GM18511 (cell line): ENCODE results near the gene CCDC192.
"Not testable (repeated sequence)": the region's sequence is repeated elsewhere in the genome, so short reads cannot be mapped to it uniquely, and the experiment has no call there.

ENCODE experiments used
- ATAC-seq: cut with Tn5 transposase; IDR thresholded peaks from one replicate; pipeline ENCODE4 v1.9.1; 2021; ENCODE audit warnings: mild to moderate bottlenecking, moderate library complexity; ENCODE audit not compliant: unreplicated experiment

Gene CCDC192

DNA sequence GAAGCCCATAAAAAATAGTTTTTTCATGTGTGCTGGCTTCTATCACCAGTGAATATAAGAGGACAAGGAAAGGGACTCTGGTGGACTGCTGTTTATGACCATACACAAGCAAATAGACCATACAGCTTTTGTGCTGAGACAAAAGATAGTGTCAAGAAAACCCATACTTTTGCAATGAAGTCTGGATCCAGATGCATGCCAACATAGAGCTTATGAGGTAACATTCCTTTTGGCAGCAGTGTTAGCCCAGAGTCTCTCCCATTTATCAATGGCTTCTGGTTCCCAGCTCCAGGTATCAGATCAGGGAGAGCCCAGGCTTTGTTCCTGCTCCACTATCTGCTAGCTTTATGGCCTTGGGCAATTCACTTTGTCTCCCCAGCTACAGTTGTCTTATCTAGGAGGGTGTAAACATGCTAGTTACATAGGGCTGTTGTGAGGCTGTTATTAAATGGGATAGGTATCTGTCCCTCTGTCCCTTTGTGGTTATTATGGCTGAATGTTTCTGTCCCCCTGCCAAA, 55.6 kb downstream of the CCDC192 start:
- ATAC-seq: no peak

DNA sequence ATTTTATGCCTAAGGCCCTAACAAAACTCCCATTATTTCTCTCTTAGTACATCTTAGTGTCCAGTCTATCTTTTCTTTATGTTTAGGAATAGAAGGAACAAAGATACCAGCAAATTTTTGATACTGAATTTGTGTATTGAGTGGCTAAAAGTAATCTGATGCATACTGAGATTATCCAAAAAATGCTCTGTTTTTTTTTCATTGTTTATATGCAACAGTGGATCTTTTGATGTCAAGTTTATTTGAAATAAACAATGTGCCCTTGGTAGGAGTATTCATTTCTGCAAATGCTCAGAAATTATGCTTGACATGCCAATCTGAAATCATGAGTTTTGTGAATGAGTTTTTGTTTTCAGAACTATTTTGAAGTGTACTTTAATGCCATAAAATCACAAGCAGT, 58.7 kb downstream of the CCDC192 start:
- no peak for ATAC-seq

DNA sequence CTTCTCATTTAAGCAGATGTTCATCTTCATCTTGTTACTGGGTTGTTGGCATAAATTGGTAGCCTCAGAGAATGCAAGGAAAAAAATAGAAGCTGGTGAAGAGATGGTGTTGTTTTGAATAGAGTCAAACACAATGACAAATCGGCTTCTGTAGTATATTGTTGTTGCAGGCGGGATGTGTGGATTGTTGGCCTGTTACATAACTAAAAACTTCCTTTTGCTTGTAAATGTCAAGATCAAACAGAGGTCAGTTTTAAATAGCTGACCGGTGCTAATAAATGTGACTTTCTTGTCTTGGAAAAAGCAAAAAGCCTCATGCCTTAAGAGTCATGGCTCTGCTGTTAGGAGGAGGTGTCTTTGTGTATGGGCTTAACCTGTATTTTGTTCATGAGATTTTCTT, 59.2 kb downstream of the CCDC192 start:
- no peak for ATAC-seq

DNA sequence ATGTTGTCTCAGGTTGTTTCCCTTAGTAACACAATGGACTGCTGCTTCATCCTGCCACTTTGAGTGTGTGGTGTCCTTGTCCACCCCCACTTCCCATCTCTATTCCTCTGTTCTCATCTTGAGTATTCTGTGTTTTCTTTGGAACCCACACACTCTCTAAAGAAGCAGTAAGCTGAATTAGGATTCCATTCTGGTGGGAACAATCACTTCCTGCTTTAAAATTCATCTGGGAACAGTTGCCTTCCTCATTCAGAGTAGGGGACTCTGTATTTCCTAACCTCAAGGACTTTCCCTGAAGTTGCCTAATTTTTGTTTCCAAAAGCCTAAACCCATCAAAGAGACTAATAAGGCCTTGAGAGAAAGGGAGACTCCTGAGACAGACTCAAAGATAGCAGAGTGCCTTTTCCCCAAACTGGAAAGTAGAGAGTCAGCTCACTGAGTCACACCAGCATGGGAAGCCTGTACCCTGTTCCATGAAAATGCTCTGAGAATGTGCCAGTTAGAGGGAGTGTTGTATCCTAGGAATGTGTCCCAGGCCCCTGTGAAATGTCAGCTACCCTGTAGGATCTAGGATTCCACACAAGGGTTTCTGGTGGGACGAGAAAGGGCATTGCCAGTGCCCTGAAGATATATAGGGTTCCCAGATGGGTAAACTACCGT, 63.6 kb downstream of the CCDC192 start:
- ATAC-seq: no peak

DNA sequence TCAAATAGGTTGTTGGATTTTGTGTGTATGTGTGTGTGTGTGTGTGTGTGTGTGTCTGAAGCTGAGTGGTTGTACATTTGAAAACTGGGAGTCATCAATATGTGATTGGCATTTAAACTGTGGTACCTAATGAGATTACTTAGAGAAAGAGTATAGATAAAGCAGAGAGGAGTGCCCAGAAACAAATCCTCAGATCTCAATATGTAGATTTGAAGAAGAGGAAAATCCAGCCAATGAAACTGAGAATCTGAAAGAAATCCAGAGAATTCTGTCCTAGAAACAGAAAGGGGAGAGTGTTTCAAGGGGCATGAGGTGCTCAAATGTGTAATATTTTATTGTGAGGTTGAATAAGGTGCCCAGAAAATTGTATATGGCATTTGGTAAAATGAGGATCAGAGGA, 66.2 kb downstream of the CCDC192 start:
- ATAC-seq: no peak

DNA sequence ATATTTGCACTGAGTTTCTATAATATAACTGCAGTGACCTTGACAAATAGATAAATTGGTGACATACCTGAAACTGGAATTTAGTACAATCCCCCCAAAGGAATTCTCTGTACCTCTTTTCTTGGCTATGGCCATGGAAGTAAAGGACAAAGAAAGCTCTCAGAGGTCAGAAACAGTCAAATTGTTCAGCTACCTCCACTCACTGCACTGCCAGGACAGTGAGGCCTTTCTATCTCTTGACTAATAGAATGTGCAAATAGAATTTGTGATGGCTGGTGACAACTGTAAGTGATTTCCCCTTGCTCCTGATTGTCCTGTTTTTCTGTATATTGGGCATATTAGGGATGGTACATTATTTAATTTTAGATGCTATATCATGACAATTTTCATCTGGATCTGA, 67.1 kb downstream of the CCDC192 start:
- ATAC-seq: no peak

DNA sequence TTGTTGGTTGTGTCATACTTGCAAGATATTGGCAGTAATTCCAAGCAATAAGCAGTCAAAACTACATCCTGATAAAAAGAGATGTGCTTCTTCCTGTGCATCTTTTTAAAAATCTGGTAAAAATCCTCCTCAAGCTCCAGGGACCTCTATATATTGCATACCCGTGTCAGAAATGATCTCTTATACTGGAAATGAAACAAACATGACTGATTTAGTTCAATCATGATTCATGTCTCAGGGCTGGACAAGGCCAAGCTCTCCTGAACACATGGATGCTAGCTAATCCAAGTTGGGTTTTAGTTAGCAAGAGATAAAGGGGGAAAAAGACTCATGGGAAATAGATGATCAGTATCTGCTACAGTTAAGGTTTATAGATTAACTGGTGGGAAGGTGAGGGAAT, 69.3 kb downstream of the CCDC192 start:
- no peak for ATAC-seq

DNA sequence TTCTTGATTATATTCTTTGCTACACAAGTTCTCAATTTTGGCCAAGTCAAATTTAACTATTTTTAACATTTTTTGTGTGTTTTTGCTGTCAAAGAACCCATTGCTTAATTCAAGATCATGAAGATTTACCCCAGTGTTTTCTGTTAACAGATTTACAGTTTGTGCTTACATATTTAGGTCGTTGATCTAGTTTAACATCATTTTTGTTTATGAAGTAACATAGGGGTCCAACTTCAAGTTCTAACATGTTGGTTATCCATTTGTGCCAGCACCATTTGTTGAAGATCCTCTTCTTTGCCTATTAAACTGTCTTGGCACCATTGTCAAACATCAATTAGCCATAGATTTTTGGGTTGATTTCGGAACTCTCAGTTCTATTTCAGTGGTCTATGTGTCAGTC, 71.0 kb downstream of the CCDC192 start:
- ATAC-seq: no peak

DNA sequence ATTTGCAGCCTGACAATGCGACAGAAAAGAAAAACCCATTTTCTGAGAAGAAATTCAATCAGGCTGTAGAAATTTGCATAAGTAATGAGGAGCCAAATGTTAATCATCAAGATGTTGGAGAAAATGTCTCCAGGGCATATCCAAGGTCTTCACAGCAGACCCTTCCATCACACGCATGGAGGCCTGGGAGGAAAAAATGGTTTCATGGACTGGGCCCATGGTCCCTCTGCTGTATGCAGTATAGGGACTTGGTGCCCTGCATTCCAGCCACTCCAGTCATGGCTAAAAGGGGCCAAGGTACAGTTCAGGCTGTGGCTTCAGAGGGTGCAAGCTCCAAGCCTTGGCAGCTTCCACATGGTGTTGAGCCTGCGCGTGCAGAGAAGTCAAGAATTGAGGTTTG, 73.3 kb downstream of the CCDC192 start:
- ATAC-seq: no peak

DNA sequence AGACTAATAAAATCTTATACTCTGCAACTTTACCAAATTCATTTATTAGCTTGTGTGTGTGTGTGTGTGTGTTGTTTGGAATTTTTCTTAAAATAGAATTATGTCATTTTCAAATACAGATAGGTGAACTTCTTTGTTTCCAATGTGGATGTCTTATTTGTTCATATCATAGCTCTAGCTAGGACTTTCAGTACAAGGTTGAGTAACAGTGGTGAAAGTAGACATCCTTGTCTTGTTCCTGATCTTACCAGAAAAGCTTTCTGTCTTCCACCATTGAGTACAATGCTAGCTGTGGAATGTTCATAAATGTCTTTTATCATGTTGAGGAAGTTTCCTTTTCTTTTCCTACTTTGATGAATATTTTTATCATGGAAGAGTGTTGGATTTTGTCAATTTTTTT, 74.8 kb downstream of the CCDC192 start:
- ATAC-seq: no peak

DNA sequence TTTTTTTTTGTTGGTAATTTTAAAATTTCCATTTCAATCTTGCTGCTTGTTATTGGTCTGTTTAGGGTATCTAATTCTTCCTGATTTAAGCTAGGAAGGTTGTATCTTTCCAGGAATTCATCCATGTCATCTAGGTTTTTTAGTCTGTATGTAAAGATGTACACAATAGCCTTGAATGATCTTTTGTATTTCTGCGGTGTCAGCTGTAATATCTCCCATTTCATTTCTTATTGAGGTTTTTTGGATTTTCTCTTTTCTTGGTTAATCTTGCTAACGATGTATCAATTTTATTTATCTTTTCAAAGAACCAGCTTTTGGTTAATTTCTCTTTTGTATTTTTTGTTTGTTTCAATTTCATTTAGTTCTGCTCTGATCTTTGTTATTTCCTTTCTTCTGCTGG, 79.3 kb downstream of the CCDC192 start:
- ATAC-seq: not testable (repeated sequence)

DNA sequence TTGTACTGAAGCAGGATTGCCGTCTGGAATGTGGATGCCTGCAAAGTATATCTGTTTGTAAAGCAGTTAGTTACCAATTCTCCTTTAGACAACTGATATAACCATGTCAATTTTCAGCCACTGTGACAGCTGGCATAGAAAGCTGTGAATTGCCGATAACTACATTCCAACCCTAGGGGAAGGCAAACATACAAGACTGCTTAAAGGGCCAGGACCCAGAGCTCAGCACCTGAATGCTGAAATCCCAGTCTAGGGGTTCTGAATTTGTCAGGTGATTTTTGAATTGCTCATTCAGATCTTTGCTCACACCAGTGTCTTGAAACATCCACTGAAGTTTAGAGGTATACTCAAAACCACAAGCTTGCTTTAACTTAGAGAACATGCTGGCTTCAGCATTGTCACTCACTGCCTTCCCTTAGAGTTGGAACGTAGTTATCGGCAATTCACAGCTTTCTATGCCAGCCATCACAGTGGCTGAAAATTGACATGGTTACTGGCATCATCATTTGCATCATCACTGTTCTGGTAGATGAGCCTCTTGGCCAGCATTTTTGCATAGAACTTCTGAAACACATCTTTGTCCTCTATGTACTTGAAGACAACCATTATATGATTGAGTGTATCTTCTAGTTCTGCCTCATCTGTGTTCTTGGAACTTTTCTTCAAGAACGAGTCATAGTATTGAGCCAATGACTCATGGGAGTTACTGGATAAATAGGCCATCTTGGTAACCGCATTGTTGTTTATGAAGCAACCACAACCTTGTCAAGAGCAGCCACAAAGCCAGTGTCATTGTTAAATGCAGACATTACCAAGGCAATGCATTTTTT, 82.1 kb downstream of the CCDC192 start:
- ATAC-seq: peak; percentile 57

DNA sequence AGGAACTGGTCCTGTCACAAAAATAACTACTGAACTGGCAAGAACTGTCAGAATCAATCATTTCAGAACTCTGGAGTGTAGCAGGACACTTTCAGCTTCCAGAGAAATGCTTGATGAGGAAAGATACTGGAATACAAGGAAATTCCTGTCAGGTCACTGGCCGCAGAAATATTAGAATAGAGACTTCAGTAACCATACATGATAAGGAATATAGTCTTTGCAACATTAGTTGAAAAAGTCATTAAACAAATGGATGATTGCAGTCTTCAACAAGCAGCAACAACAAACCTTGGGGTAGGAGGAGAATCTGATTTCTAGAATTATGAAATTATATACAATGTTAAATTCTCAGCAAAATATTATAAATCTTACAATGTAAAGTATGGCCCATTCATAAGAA, 88.2 kb downstream of the CCDC192 start:
- ATAC-seq: no peak

DNA sequence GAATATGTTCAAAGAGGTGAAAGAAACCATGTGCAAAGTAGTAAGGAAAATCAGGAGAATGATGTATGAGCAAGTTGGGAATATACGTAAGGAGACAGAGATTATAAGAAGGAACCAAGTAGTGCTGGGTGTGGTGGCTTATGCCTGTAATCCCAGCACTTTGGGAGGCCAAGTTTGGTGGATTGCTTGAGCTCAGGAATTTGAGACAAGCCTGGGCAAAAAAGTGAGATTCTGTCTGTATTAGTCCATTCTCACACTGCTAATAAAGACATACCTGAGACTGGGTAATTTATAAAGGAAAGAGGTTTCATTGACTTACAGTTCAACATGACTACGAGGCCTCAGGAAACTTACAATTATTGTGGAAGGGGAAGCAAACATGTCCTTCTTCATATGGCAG, 88.7 kb downstream of the CCDC192 start:
- ATAC-seq: not testable (repeated sequence)

DNA sequence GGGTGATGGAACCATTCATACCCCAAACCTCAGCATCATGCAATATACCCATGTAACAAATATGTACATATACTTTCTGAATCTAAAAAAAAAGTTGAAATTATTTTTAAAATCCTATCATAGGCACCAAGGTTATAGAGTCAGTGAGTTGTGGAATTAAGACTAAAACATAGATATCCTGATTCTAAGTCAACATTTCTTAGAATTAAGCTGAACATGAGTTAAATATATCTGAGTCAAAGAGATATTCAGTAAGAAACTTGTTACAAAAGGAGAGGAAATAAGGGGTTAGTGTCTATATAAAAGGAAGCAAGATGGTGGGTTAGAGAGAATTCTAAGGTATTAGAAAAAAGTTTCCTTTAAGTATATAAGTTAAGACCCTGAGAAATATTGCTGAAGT, 89.9 kb downstream of the CCDC192 start:
- no peak for ATAC-seq

DNA sequence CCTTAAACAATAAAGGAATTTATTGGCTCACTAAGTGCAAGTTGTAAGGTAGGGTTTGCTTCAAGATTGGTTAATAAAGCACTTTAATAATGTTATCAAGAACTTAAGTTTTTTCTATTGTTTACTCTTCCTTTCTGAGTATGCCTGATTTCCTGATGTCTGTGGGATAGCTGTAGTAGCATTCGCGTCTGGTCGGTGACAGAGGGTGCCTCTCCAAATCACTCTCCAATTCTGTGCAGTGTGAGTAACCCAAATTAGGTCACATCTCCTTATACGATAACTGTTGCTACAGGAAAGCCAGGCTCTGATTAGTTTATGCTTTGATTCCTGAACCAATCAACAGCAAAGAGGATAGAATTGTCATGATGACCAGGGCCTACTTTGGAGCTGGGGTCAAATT, 90.7 kb downstream of the CCDC192 start:
- no peak for ATAC-seq

DNA sequence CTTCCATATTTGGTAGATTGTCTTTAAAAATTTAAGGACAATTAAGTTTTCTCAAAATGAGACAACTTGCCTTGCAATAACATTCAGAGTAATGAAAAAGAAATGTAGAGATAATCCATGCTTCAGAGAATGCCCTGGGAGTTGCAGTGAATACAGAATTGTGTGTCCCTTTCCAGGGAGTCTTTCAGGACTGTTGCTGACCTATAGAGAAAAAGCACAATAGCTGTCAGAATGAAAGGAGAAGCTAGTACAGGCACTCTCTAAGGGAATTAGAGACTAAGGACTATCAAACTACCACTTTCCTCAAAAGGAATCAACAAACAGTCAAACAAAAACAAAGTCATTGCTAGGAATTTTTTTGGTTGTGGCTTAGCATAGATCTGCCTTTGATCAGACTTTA, 93.0 kb downstream of the CCDC192 start:
- no peak for ATAC-seq

DNA sequence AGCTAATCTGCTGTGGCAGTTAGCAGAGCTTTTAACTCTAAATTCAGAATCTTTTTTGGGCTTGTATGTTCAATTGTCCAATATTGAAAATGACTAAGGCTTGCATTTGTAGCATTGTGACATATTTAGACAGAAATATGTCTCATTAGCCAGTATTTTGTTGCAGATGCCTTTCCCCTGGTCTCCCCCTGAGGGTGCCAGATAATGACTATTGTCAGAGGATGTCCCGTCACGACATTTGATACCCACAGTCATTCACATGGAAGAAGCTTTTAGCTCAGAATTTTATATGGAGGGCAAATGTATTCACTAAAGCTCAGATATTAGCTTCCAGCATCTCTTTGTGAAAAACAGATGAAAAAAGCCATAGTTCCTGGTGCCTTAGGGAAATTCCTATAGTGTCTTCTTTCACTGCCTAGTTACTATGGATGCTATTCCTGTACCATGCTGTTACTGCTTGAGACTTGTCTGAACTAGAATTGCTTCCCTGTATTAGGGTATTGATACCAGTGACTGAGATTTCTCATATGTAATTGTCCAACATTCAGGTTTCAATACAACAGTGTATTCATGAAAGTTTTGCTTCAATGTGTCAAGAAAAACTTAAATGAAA, 96.2 kb downstream of the CCDC192 start:
- no peak for ATAC-seq

DNA sequence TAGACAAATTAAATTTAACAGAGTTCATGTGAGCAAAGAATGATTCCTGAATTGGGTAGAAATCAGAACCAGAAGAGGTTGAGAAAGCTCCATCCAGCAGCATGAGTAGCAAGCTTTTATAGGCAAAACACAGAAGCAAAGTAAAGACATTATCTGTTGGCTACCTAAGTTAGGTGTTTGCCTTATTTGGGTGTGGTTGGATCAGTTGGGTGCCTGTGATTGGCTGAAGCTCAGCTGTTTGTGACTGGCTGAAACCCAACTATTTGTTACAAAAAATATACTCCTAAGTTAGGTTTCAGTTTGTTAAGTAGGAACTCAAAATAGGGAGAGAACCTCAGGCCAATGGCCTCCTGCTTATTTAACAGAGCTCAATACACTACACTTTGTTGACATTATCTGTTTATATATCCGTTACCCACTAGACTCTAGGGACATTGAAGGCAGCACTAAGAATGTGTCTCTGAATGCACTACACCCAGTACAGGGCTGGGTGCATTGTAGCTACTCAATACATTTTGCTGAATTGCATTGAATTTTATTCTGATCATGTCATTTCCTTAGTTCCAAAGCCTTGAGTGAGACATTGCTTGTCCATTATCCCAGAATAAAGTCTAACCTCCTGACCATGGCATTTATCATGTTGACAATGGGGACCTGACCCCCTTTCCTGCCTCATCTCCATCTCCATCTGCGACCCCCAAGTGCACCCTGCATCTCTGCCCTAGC, 98.7 kb downstream of the CCDC192 start:
- ATAC-seq: no peak

DNA sequence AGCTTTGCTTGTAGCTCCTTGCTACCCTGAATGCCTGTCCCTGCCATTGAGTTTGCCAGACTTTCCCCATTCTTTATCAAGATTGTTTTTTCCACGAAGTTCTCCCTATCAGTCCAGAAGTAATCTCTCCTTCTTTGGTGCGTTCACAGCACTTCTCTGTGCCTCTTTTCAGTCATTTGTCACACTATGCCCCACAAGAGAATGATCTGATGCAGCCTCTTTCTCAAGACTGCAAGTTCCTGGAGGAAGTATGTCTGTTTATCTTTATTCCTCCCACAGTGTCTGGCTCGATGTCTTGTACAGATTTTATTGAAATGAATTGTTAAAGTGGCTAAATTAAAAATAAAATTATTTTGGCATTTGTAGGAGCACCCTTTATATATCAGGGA, 99.3 kb downstream of the CCDC192 start:
- ATAC-seq: no peak

DNA sequence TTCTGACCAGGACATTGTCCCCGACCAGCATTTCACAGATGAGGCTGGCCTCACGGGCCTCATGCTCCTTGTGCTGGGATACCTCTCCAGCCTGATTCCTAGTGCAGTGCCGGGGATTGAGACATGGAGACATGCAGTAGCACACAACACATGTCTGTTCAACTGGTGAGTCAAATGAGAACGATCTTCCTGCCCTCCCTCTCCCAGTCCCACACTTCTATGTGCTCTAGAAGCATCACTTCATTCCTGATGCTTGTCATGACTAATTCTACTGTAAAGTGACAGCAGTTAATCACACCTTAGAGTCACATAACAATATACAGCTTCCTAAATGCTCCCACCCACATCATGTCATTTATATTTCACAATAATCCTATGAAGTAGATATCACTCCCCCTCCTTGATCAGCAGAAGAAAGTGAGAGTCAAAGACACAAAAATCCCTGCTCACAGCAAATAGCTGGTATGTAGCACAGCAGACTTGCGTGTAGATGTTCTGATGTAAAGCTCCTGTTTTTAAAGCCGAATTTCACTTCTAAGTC, 101.8 kb downstream of the CCDC192 start:
- ATAC-seq: no peak
